Brain microvascular endothelial cell (primary cell): ENCODE data around the gene ZBTB7C.

ENCODE experiments used
- DNase-seq: peaks from one replicate; pipeline ENCODE4 v3.0.0-alpha.2; 2020
- H3K27ac ChIP-seq: fragments of 250-450 bp; sonication (Bioruptor Pico); 2 replicates; pipeline ENCODE4 v1.5.1; 2020; ENCODE audit warnings: mild to moderate bottlenecking, moderate library complexity
- H3K27me3 ChIP-seq: fragments of 250-450 bp; sonication (Bioruptor Pico); replicated peaks from 2 replicates; pipeline ENCODE4 v1.5.1; 2020; ENCODE audit warnings: mild to moderate bottlenecking
- H3K36me3 ChIP-seq: fragments of 250-450 bp; sonication (Bioruptor Pico); replicated peaks from 2 replicates; pipeline ENCODE4 v1.5.1; 2020; ENCODE audit warnings: mild to moderate bottlenecking
- H3K4me3 ChIP-seq: 2 replicates; pipeline ENCODE4 v1.5.1; 2011; ENCODE audit warnings: low read depth, mild to moderate bottlenecking, control low read depth, low read length, moderate library complexity
- CTCF ChIP-seq: IDR thresholded peaks from 2 replicates; pipeline ENCODE4 v1.5.1; 2011; ENCODE audit warnings: low read depth, mild to moderate bottlenecking, moderate library complexity, low read length, control low read depth, inconsistent platforms; ENCODE audit errors: missing control alignments
- in situ Hi-C: cut with HindIII; loops from 2 replicates; pipeline ENCODE4 v1.10.0; 2017; ENCODE audit warnings: low sequenced_read_pairs, low pct_ligation_motif_present

Gene ZBTB7C

GRCh38 chr18:48050176-48050575 lies 359.0 kb downstream of the ZBTB7C start:
- no peak overlapping the region for H3K4me3 ChIP-seq
- in situ Hi-C loops, result no loop called here
- H3K36me3 ChIP-seq, result no peaks in the 10 kb centered on the region
- TF ChIP-seq CTCF, result no peak
- no peak for DNase-seq
- H3K27me3 ChIP-seq, result peaks cover 7% of the 10 kb centered on the region
- H3K27ac ChIP-seq, result no peak overlapping the region

- in situ Hi-C loops, result no loop called here
- peaks cover 7% of the 10 kb centered on the region for H3K27me3 ChIP-seq
- DNase-seq, result no peak
Observed at GRCh38 chr18:48049757-48050156, 359.4 kb downstream of the ZBTB7C start.

DNA sequence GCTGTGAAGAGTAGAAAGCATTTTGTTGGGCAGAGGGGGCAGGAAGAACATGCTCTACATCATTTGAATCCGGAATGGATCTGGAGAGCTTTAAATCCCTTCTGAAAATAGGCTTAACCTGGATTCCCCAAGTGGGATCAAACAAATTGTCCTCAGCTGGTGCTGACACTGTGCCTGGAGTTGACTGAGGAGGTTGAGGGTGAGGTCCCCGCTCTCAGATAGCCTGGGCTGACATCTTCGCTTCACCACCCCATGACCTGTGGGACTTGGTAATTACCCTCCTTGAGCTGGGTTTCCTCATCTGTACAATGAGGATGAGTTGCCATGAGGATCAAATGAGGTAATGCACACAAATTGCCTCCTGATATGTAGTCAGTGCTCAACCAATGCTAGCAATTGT lies 360.9 kb downstream of the ZBTB7C start:
- in situ Hi-C loops, result no loop called here
- peaks cover 7% of the 10 kb centered on the region for H3K27me3 ChIP-seq

More at GRCh38 chr18:48049757-48050156, 359.4 kb downstream of the ZBTB7C start:
- Histone ChIP-seq H3K4me3 (no peak overlapping the region), H3K27ac (no peak overlapping the region), H3K36me3 (no peaks in the 10 kb centered on the region)
- TF ChIP-seq CTCF, result no peak

GRCh38 chr18:48046843-48047242 lies 362.3 kb downstream of the ZBTB7C start:
- H3K27ac ChIP-seq, result no peak overlapping the region
- peaks cover 7% of the 10 kb centered on the region for H3K27me3 ChIP-seq
- in situ Hi-C loops, result no loop called here
- no peak overlapping the region for H3K4me3 ChIP-seq
- no peak for DNase-seq
- H3K36me3 ChIP-seq, result no peaks in the 10 kb centered on the region
- TF ChIP-seq CTCF, result no peak

More for the DNA sequence above, 360.9 kb downstream of the ZBTB7C start:
- no peak for DNase-seq
- H3K4me3 ChIP-seq, result no peak overlapping the region
- H3K27ac ChIP-seq, result no peak overlapping the region
- H3K36me3 ChIP-seq, result no peaks in the 10 kb centered on the region
- TF ChIP-seq CTCF, result no peak

- H3K4me3 ChIP-seq, result no peak overlapping the region
- peaks cover 7% of the 10 kb centered on the region for H3K27me3 ChIP-seq
- no peak for DNase-seq
- in situ Hi-C loops, result no loop called here
- H3K36me3 ChIP-seq, result no peaks in the 10 kb centered on the region
- no peak overlapping the region for H3K27ac ChIP-seq
- no peak for TF ChIP-seq CTCF
Observed at GRCh38 chr18:48045744-48046143, 363.4 kb downstream of the ZBTB7C start.

GRCh38 chr18:48044944-48045343 lies 364.2 kb downstream of the ZBTB7C start:
- Histone ChIP-seq H3K27ac (no peak overlapping the region), H3K27me3 (peaks cover 7% of the 10 kb centered on the region), H3K36me3 (no peaks in the 10 kb centered on the region), H3K4me3 (no peak overlapping the region)
- no peak for TF ChIP-seq CTCF
- in situ Hi-C loops, result no loop called here
- DNase-seq, result no peak
